NCI-H2029 (cell line): ENCODE data around the gene PIEZO1.
"Not testable (repeated sequence)": the region's sequence is repeated elsewhere in the genome, so short reads cannot be mapped to it uniquely, and the experiment has no call there.

Source experiments
- DNase-seq: peaks from one replicate; lab custom pipeline; 2025; lab: John Stamatoyannopoulos, UW

The PIEZO1 gene

DNA sequence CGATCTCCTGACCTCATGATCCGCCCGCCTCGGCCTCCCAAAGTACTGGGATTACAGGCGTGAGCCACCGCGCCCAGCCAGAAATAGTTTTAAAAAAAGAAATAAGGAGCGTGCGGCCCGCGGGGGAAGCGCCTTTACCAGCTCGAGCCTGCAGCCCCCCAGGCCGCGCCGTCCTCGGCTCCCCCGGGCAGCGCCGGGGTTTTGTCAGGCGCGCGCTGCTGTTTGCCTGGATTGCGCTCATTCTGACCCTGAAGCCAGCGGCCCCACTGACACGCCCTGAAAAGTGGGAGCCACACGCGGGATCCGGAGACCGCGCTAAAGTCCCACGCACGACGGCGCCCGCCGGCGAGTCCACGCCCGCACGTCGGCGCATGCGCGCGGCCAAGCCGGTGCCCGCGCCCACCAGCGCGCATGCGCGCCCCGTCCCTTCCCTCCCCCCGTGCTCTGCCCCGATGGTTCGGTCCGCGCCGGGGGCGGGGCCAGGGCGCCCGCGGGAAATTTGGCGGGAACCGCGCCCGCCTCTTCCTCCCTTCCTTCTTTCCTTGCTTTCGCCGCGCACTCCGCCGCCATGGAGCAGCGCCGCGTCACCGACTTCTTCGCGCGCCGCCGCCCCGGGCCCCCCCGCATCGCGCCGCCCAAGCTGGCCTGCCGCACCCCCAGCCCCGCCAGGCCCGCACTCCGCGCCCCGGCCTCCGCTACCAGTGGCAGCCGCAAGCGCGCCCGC lies 18.4 kb upstream of the PIEZO1 start, which contains the start of gene CDT1:
Gene CDT1, plus strand, starts transcription at position 526 of the 724 bp plus-strand sequence. Its CDS starts 43 bp downstream, at position 569.
- DNase-seq = peak; percentile 38

- DNase-seq = no peak
These were observed 15.2 kb upstream of the PIEZO1 start for GRCh38 chr16:88800277-88800592.

DNA sequence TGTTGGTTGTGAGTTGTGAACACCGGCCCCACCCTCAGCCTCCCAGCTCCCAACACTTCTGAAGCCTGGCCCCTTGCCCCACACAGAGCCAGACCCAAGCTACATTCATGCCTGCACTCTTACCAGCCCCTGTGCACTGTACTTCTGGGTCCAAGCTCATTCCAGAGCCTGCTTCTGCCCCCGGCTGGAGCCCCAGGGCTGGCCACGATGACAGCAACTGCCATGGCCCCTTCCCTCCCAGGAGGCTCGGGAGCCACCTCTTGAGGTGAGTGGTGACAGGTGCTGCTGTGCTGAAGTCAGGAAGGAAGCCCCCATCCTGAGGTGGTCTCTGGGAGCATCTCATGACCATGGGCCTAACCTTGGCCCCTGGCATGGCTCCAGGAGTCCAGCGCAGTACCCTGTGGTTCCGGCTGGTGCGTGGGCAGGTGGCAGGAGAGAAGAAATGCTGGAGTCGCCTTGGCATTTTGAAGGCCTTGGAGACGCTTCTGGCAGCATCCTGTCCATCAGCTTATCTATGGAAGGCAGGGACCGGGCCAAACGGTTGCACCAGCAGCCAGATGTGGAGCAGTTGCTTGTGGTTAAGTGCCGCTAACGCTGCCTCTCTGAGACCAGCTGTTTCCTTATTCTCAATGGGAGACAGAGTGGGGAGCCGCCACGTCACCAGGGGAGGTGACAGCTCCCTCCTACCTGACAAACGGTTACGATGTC lies 14.7 kb upstream of the PIEZO1 start:
- no peak for DNase-seq

DNA sequence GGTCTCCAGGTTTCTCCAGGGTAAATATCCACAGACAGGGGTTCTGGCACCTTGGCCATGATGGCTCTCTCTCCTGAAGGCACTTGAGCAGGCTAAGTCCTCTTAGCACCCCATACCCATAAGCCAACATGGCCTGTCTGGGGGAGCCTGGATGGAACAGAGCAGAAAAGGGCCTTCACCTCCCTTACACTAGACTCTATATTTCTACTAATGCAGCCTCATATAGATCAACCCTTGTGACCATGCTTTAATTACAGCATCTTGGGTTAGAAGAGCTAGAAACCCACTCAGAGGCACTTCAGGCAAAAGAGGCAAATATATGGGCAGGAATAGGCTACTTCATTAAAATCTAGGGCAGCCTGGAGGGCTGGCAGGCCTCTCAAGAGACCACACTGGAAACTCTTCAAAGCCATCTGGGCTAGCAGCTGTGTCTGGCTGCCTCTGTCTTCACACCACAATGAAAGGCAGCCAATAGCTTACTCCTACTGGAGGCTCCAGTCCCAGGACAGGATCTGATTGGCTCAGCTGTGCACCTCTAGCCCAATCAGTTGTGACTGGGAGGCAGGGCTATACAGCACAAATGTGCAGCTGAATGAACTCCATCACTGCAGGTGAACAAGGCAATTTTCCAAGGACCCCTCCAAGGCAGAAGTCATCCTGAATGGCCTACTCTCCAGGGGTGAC lies 13.9 kb upstream of the PIEZO1 start:
- no peak for DNase-seq

GRCh38 chr16:88798073-88798472 lies 13.1 kb upstream of the PIEZO1 start:
- DNase-seq = no peak

GRCh38 chr16:88796278-88796677 lies 11.3 kb upstream of the PIEZO1 start:
- no peak for DNase-seq

DNA sequence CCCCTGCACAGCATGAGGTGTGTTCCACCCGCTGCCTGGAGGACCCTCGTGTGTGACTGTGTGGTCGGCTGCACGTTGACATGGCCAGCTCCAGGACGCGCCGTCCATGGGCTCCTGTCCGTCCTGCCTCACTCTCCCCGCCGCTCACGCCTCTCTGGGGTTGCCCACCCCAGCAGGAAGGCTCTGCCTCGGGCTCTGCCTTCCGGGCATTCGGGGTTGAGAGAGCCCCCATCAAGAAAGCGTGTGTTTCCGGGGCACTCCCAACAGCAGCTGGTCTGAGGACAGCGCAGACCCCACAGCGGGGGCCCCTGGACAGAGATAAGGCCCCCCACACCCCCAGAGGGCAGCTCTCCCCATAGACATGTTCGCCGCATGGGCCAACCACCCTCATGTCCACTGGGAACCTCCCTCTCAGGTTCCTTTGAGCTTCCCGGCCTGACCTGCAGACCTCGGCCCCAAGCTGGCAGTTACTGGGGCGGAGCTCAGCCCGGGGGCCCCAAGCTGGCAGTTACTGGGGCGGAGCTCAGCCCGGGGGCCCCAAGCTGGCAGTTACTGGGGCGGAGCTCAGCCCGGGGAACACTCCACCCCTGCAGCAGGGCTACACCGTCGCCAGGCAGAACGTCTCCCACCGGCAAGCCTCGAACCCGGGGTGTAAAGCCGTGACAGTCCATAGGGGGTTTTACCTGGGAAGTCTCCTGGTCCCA lies 8.4 kb upstream of the PIEZO1 start:
- no peak for DNase-seq

GRCh38 chr16:88792668-88793250 lies 7.7 kb upstream of the PIEZO1 start:
- no peak for DNase-seq

GRCh38 chr16:88792078-88792550 lies 7.1 kb upstream of the PIEZO1 start:
- DNase-seq = no peak

DNA sequence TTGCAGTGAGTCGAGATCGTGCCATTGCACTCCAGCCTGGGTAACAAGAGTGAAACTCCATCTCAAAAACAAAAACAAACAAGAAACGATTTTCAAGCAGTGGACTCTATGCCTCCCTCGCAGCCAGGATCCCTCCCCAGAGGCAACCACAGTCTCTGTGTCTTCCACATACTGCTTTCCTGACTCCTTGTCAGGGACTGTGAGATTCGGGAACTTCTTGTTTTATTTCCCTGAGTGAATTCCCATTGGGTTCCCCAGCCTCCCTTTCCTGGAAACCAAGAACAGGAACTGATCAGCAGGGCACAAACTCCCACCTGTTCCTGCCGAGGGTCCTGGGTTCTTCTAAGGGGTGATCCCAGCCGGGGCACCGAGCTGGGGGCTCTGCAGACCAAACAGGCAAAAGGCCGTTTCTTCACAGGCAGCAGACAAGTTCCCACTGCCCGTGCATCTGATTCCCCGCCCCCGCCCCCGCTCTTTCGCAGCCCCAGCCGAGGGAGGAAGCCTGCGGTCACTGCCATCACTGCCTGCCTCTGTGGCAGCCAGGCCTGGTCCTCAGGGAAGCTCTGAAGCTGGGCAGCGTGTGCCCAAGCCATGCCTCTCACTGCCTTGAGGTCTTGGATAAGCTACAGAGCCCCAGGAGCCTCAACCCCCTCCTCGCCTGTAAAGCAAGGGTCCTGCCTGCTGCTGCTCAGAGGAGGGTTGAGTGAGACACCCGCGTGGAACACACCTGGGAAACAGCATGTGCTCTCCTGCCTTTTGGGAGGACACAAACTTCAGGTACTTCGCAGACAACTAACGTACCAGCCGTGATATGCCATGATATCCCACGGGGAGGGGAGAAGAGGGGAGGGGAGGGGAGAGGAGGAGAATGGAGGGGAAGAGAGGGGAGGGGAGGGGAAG lies 5.5 kb upstream of the PIEZO1 start:
- no peak for DNase-seq

- DNase-seq = no peak
These were observed 4.6 kb upstream of the PIEZO1 start for GRCh38 chr16:88789594-88789993.

- not testable (repeated sequence) for DNase-seq
These were observed 3.7 kb upstream of the PIEZO1 start for GRCh38 chr16:88788749-88789148.

DNA sequence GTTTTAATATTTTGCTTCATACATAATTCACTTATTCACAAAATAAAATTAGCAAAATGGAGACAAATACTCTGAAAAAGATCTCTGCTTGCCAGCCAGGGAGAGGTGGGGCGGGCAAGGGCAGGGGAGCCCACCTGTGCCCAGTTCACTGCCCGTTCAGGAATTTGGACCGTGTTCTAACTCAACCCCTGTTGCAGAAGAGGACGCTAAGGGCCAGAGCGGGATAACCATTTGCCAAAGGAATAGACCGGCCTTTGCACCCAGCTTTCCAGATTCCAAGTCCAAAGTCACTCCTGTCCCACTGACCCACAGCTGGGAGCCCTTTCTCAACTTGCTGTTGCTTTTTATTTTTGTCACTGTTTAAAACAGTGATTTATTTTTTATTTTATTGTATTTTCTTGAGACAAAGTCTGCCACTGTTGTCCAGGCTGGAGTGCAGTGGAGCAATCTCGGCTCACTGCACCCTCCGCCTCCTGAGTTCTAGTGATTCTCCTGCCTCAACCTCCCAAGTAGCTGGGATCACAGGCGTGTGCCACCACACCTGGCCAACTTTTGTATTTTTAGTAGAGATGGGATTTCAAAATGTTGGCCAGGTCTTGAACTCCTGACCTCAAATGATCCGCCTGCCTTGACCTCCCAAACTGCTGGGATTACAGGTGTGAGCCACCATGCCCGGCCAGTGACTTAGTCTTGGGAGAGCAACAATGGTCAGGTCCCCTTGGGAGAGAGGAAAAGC lies 2.7 kb upstream of the PIEZO1 start:
- DNase-seq = no peak

- no peak for DNase-seq
These were observed 239 bp downstream of the PIEZO1 start for GRCh38 chr16:88784856-88785105.

DNA sequence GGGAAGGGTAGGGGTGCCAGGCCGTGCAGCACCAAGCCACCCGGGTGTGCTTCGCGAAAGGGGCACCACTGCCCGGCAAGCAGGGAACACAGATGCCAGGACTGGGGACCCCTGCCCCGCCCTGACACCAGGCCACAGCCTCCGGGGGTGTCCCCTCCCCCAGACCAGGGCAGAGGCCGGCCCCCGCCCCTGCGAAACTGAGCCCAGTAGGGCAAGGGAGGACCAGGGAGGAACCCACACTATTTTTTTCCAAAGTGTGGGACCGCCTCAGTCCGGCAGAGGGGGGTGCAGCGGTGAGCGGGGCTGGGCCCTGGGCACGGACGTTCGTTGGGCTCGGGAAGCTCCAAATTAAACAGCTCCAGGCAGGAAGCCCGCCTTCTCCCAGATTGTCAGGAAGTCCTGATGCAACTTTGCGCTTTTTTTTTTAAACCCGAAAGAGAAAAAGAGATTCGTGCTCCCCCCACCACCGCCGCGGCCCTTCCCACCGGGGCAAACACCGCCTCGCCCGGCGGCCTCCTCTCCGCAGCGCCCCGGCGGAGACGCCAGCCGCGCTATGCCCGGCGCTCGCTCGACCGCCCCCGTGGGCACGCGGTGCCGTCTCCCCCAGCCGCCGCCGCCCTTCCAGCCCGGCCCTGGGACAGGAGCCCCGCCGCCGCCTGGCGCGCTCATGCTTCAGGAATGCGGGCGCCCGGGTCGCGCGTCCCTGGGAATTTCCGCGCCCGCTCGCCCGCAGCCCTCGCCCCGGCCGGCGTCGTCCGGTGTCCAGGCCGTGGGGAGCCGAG lies 755 bp downstream of the PIEZO1 start:
- DNase-seq = no peak

DNA sequence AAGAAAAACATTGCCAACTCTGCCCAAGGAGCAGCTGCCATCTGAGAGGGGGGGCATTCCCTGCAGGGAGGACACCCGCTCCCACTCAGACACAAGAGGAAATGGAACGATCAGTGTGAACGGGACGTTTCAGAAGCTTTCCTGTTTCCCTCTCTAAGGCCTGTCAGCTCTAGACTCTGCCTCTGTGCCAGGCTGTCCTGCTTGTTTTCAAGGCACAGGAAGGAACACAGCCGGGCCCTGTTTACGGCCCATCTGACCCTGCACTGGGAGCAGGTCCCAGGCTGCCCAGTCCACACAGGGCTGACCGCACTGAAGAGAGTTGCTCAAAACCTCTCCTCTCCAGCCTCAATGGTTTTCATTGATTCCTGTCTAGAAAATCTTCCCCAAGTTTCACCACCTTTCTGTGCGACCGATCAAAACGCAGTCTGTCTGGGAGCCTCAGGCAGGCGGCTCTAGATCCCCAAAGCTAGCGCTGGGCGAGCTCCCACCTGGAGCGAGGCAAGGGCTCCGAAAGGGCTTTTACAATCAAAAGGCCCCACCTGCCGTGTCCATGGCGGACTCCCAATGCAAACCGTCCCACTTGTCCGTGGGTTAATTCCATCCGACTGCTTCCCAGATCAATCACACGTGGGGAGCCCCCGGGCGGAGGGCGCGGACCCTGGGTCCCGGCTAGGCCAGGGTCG lies 1.5 kb downstream of the PIEZO1 start:
- DNase-seq = no peak

DNA sequence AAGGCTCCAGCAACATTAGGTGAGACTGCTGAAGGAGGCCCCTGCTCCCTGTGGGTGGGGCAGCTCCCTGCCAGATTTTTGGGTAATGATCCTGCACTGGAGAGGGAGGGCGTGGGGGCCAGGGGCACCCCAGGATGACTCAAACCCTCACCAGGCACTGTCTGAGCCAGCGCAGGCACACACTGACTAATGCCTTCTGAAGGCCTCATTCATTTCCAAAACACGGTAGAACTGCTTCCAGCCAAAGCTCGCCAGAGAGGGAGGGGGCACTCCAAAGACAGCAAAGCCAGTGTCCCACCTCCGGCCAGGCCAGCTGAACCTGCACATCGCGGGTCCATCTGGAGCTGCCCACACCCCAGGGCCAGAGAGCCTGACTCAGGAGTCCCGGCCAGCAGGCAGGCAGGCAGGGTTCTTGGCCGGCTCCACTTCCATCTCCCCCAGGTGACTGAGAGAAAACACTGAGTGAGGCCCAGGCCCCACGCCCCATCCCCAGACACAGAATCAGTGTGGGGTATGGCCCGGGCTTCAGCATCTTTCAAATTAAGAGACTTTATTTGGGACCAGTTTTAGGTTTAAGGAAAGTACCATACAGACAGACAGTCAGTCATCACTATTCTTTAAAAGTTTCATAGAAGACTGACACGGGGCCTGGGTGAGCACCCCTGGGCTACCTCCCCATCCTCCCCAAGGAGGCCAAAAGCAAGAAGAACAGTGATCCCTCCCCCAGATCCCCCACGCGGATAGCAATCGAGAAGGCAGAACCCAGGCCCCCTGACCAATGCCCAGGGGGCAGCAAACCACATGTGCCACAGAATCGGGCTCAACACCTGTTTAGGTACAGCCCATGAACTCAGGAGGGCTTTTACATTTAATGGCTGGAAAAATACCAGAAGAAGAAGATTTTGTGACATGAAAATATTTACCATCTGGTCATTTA lies 2.3 kb downstream of the PIEZO1 start:
- no peak for DNase-seq
